NCI-H82 (cell line): Measurements from ENCODE around the gene LHX5.

Source experiments
- DNase-seq: peaks from one replicate; lab custom pipeline; 2025; lab: John Stamatoyannopoulos, UW

The LHX5 gene

DNA sequence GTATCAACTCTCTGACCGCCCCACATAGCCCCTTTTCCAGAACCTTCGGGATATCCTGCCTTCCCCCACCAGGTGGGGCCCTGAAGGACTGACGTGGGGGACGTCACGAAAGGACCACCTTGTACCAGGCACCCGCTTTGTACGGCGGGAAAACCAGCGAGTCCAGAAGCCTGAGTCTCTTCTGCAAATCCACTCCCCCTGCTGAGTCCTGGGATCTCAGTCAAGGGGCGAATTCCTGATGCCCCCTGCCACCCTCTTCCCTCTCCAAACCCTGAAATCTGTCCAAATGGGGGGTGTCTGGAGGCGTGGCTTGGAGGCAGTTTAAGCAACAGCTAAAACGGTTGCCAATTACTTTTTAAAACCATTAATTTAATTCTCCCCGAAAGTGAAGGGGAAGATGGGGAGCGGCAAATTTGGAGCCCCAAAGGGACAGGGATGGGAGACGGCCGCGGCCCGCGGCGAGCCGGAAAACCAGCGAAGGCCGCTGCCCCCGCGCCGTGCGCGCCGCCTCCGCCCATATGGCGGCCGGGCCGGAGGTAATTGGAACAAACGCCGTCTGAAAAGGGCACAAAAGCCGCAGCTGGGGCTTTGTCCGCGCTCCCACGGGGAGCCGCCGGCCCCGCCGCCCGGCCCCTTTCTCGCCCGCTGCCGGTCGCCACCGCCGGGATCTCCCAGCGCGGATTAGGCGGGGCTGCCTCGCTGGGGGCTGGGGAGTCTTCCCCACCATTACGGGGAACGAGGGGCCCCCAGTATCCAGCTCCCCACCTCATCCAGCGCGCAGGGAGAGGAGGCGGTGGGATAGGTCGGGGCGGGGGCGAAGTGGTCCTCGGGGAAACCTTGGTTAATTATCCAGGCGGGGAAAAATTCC, 6.6 kb downstream of the LHX5 start:
- DNase-seq = peak; percentile 51

DNA sequence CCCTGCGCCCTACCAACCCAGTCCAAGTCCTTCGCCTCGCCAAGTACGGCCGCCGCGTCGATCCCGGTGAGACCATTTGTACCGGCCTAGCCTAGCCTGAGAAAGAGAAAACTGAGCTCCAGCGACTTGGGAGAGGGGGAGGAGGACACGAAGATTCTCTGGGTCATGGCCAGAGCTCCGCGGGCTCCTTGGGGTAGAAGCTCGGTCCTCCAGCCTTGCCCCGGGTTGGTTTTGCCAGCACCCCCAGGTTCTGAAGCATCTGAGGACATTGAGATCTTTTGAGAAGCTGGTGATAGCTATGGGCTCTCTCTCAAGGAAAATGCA, 7.3 kb downstream of the LHX5 start:
- DNase-seq = no peak

DNA sequence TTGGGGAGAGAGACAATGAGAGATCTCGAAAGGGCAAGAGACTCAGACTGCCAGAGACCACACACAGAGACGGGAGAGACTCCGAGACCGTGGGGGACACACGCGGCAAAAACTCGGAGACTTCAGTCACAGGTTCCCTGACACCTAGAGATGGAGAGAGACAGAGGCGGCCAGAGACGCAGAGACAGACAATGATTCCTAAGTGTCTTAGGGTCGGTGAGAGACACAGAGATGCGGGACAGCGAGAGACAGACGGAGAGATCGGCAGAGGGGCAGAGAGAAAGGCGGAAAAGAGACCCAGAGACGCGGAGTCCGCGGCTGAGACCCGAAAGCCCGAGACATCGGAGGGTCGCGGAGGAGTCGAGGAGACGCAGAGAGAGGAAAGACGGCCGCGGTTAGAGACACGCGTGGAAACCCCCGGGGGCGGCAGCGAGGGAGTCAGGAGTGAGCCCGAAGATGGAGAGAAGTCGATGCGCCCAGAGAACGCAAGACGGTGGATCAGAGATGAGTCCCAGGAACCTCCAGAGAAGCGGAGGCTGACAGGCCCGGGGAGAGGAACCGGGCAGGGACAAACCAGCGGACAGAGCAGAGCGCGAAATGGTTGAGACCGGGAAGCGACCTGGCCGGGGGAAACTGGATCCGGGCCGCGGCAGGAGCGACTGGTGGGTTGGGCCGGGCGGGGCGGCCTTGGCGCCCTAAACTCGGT, 7.8 kb downstream of the LHX5 start:
- DNase-seq = peak; percentile 34

DNA sequence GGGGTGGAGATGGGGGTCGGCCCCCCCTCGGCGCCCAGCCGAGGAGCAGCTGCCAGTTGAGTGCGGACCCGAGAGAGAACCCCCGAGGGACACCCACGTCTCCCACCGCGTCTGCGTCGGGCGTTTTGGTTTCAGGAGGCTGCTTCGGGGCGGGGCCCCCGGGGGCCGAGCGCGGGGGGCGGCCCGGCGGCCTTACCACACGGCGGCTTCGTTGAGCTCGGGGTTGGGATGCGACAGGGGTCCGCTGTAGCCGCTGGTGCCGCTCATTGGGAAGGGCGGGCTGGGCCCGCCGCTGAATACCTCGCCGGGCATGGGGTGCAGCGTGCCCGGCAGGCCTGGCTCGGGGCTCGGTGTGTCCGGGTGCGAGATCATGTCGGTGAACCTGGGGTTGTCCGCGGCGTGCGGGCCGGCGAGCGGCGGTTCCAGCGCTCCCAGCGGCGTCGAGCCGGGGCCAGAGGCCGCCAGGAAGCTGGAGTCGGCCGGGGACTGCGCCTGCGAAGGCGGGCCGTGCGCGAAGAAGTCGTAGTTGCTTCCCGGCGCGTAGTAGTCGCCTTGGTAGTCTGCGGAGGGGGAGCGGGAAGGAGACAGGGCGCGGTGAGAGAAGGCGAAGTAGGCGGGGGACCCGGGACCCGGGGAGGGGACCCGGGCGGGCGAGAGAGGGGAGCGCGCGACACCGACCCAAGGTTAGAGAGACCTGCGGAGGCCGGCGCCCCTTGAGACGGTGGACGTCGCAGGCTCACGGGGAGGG, 8.5 kb downstream of the LHX5 start:
- DNase-seq = no peak

DNA sequence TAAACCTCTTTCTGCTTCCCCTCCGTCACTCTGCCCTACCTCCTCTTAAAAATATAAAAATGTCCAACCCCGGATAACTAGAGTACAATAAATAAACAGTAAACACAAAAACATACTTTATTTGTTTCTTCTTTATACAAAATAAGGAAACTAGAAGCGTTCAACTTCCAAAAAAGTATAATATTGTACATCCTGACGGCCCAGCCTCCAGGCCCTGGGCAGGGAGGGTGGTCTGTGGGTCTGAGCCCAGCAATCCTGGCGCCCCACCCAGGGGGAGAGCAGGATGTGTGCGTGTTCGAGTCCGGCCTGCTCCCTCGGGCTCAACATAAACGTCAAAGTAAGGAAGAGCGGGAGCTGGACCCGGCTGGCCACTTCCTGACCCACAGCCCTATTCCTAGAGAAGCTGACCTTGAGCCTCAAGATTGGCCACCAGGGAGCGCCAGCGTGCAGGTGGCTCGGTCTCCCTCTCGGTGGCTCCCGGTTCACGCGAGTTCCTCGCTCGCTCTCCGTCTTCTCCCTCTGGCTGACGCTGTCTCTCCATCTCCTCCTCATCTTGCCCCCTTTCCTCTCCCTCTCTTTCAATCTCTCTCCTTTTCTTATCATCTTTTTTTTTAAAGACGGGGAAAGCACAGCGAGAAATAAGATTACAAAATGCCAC, 9.4 kb downstream of the LHX5 start:
- DNase-seq = peak; percentile 87

DNA sequence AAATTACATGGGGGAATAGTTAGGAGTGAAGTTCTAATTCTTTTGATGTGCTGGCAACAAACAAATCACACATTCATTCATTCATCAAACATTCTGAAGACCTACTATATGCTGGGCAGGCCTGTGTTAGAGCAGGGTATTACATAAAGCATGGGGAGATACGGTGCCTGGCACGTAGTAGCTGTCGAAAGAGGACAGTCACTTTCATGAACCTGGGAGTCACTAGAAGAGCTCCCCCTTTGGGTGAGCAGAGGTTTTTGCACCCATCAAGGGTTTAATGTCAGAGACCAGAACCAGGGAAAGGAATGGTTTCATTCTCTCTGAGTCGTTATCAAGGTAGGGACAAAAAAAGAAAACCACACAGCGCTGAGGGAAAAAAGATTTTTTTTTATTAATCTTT, 10.0 kb downstream of the LHX5 start:
- peak; percentile 69 for DNase-seq

DNA sequence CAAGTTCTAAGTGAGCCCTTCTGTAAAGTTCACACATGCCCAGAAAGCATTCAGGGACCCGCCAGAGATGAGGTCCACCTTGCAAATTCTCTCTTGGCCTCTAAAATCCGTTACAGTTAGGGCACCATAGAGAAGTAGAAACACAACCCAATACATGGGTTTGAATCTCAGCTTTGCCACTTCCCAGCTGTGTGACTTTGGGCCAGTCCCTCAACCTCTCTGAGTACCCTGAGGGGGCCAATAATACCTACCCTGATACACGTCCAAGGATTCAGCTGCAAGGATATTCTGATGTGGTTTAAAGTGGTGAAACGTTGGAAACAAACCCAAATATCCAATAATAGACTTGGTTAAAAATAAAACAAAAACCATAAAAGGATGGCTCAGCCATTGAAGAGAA, 11.7 kb downstream of the LHX5 start:
- no peak for DNase-seq

DNA sequence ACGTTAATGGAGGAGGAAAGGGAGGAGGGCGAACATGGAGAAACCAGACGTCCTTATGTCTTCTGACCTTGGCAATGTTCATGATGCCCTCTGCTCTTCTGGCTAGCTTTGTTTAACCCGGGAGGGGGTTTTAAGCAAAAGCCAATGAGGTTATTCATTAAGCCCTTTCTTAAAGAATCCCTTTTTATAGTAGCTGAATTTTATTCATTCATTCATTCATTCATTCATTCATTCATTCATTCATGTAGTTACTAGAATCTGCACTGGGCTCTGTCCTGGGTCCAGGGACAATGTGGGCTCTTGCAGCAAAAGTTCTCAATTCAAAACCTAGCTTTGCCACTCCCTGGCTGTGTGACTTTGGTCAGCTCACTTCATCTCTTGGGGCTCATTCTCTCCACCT, 14.0 kb downstream of the LHX5 start:
- DNase-seq = no peak

DNA sequence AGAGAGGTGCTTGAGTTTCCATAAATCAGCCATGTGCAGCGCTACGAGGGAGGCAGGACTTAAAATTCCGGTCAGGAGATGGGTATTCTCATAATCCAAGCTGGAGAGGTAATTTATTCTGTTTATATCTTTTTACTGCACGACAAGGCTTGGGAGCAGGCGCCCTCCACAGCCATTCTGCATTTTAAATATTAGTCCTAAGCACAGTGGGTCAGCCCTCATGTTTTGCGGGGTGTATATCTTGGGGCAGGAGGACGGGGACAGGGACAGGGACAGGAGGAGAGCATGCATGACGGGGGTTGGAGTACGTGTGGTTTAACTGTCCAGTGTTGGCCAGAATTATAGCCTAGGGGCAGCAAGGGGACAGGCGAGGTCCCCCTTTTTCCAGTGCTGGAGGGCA, 14.5 kb downstream of the LHX5 start:
- DNase-seq = no peak

DNA sequence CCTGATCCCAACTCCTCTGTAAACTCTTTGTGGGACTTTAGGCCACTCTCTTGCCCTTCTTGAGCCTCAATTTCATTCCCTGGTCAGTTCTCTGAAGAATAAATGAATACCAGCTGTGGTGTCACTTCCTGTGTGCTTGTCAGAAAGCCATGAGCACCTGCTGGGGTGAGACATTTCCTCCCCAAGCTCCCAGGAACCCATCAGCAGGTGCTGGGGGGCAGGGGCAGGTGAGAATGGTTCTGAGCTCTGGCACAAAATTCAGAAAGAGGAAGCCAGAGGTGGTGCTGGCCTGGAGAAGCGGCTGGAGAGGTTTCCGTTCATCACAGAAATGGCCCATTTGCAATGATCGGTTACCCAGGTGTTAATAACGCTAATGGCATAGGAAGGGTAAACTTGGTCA, 14.9 kb downstream of the LHX5 start:
- no peak for DNase-seq

DNA sequence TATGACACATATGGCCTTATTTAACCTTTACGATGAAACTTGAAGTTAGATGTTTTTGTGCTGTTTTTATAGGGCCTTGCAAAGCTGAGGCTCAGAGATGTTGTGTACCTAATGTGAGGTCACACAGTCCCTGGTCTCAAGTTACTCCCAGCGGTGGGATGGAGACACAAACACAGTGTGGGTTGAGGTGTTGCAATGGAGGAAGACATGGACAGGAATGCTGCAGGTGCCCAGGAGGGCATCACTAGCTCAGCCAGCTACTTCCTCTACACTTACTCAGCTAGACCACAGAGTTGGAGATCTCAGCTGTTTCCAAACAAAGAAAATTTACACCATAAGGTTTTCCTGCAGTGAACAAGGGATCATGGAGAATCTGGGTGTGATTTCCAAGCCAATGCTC, 15.5 kb downstream of the LHX5 start:
- DNase-seq = no peak

DNA sequence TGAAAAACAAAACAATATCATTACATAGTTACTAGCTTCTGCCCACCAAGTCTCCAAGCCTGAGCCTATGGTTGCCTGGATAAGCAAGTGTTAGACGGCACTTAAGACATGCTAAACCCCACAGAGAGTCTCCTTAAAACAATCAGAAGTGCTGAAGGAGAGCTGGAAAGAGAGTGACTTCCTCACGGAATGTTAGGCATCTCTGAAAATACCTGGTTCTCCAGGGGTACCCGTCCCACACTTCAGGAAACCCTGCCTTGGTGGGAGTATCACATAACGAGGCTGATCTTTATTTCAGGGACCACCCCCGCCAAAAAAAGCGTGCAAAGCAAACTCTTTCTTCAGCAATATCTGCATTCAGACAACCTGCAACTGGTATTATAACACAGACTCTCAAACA, 18.3 kb downstream of the LHX5 start:
- DNase-seq = no peak

DNA sequence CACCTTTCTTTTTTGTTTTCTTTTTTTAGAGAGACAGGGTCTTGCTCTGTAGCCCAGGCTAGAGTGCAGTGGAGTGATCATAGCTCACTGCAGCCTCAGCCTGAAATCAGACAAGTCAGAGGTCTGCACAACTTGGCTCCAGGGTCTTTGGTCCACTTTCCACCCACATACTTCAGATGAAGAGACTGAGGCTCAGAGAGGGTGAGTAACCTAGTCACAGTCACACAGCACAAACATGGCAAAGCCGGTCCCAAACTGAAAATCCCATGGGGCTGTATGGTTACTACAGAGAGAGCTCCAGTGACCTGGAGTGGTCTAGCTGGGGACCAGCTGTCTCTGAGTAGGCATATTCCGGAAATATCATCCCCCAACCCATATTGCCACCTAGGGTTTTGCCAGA, 19.2 kb downstream of the LHX5 start:
- no peak for DNase-seq

DNA sequence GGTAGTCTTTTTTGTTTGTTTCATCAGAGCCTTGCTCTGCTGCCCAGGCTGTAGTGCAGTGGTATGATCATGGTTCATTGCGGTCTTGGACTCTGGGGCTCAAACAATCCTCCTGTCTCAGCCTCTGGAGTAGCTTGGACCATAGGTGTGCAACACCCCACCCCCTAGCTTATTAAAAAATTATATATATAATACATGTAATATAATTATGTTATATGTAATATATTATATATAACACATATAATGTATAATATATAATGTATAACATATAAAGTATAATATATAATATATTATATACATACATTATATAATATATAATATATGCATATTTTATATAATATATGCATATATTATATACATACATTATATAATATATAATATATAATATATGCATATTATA, 21.8 kb downstream of the LHX5 start:
- no peak for DNase-seq

DNA sequence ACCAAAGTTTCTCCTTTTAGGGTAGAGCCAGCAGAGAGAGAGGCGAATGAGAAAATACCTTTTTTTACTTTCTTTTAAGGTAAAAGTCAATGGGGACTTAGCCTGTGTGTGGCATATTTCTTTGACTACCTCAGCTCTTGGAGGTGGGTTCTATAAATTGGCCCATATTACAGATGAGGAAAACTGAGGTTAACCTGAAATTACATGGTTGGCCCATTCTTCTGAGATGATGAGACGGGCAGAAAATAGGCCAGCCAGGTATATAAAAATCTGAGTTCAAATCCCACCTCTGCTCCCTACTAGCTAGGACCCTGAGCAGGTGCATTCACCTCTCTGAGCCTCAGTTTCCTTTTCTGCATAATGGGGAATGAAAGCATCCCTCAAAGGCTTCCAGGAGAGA, 22.4 kb downstream of the LHX5 start:
- no peak for DNase-seq

DNA sequence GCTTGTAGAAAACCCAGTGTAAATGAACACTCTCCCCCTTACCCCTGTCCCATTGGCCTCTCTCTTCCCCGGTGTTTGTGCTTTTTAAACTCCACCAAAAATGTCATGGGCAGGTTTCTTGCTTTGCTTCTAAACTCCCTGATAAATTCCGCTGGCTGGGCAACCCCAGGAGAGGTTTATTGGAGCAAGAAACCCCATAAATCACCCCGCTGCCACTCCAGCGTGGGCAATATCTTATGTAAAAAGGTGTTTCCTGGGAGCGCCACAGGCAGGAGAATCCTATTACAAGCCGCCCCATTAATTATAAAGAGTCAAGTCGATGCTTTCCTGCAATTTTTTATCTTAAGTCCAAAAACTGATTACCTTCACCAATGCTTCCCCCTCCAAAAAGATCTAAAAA, 22.8 kb downstream of the LHX5 start:
- no peak for DNase-seq

DNA sequence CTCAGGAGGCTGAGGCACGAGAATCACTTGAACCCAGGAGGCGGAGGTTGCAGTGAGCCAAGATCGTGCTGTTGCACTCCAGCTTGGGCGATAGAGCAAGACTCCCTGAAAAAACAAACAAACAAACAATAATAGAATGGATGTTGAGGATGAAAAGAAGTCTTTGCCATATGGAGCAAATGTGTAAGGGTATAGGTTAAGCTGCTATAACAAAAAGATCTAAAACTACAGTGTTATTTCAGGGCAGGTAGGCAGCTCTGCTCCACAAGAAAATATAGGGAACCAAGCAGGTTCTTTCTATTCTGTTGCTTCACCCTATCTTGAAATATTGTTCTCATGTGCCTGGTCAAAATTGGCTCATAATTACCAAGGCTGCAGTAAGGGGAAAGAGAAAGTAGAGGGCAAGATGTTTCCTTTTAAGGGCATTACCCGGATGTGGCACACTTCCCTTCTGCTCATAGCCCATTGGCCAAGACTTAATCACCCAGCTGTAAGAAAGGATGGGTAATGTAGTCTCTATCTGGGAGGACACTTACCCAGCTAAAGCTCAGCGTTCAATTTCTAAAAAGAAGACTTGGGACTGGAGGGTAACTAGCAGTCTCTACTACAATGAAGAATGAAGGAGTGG, 26.0 kb downstream of the LHX5 start:
- DNase-seq = no peak

DNA sequence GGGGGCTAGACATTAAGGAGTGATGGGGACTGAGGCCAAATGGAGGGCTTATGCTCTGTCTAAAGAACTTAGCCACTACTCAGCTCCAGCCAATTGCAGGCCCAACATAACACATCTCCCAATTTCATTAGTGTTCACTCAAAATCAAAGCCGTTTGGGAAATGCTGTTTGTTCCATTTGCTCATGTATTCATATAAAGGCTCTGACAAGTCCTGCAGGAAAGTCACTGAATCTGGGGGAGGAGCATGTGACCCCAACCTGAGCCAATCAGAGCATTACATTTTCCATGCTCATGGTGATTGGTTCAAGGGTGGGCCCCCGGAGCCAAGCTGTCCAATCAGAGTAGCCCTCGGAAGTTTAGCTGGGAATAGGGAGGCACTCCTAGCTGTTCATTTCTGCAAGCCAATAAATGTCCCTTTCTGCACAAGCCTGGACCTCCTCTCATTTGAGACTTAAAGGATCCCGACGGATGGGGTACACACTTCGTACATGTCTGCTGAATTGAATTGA, 28.6 kb downstream of the LHX5 start:
- no peak for DNase-seq

DNA sequence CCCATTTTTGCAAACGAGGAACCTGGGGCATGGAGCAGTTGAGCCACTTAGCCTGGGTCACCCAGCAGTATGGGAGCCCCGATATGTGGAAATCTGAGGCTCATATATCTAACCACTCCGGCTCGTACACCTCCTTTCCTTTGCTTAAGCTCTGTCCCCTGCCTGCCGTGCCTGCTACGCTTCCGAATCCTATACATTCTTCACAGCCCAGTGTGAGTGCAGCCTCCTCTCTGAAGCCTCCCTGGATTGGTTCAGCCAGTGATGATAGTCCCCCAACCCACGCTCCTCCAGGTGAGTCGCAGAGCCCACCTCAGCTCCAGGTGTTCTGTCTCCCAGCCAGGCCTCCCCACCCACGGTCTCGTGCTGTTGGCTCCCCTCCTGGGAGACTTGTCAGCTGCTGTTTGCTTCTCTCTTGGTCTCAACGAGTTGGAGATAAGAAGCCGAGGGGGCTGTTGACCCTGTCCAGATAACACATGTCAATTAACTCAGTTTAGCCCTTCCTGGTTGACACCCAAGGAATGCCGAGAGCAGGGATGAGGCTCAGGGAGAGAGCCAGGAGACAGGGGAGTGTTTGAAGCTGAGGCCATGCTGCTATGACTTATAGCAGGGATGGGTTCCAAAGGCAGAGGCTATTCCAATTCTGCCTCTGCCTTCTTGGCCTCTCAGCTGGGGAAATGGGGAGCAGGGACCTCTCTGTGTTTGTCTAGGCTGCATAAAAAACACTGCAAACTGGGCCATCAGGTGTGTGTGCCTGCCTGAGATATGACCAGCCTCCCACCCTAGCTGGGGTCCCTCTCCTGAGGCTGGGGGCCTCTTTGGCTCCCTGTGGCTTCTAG, 30.5 kb downstream of the LHX5 start:
- DNase-seq = no peak

DNA sequence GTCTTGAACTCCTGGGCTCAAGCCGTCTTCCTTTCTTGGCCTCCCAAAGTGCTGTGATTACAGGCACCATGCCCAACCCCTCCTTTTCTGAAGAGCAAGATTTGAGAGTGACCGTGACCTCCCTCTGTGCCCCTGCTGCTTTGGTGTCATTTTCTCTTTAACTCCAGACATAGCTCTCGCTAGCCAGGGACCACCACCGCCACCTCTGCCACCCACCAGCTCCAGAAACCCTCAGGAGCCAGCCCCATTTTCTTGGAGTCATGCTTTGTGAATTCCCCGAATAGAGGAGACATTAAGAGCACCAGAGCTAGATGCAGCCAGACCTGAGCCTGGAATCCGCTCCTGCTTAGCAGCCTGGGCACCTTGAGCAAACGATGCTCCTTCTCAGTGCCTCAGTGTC, 31.3 kb downstream of the LHX5 start:
- DNase-seq = no peak

DNA sequence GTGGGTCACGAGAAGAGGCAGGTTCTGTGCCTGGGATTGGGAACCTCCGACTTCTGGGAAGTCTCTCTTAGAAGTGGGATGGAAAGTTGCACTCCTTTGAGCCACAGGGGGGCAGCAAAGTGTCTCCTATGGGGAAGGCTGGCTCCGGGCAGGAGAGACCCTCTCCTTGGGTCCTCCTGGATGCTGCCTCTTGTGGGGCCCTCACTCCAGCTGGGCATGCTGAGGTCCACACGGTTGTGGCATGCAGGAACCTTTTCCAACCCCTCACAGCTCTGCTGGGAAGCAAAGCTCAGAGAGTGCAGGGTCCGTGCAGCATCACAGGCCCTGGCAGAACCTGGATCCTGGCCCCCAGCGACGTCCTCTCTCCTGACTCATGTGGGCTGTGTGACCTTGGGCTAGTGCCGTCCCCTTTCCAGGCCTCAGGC, 32.1 kb downstream of the LHX5 start:
- DNase-seq = peak; percentile 86
